Measurements from ENCODE around the gene UBE2E2.

UBE2E2 gene

DNA sequence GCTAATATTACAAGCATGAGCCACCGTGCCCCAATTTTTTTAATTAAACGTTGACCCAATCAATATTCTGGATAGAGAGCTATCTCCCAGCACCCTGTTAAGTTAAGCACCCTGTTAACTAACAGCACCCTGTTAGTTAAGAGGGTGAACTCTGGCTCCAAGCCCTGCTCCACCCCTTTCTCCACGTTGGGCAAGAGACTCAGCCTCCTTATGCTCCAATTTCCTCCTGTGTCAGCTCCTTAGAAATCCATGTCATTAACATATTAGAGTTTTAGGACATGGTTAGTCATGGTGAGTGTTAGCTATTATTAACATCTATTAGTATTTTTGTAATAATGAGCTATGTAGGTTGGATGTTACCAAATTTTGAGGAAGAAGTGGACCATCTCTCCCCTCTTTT is 385.4 kb downstream of the UBE2E2 start:
- no peaks in the 10 kb centered on the region for H3K79me1 ChIP-seq (ENCODE audit: low read depth, low read length)
- no peak overlapping the region for H2BK15ac ChIP-seq (ENCODE audit: low read length)
- H3K4me3 ChIP-seq (ENCODE audit: low read length in 2 of 2), result no peak overlapping the region
- H2AFZ ChIP-seq (ENCODE audit: low read length), result no peak overlapping the region
- H3K23ac ChIP-seq (ENCODE audit: low read depth, low read length, poor library complexity), result no peak overlapping the region
- no peak overlapping the region for H4K8ac ChIP-seq (ENCODE audit: low read depth, low read length)
- no peak overlapping the region for H3K4ac ChIP-seq (ENCODE audit: low read length)
- H3K36me3 ChIP-seq (replicated peaks in 1 of 2; ENCODE audit: control insufficient read depth in 2 of 2, insufficient read depth in 2 of 2, low read length in 2 of 2), result no peaks in the 10 kb centered on the region
- H2BK5ac ChIP-seq (ENCODE audit: low read length), result no peak overlapping the region
- no peak overlapping the region for H2AK5ac ChIP-seq (ENCODE audit: low read depth, low read length)
- WGBS, 2 donors (ENCODE audit: extremely low coverage in 2 of 2, insufficient read length in 2 of 2, insufficient replicate concordance in 1 of 2), result no CpG with 5 or more reads among the region's 3 CpGs
- H4K91ac ChIP-seq (ENCODE audit: low read depth, low read length, poor library complexity), result no peak overlapping the region
- H3K9ac ChIP-seq (ENCODE audit: low read depth, low read length, poor library complexity), result no peak overlapping the region
- H2BK12ac ChIP-seq (ENCODE audit: low read length), result no peak overlapping the region
- no peak overlapping the region for H3K18ac ChIP-seq (ENCODE audit: low read length)
- H3K27me3 ChIP-seq (ENCODE audit: control insufficient read depth in 3 of 3, insufficient read depth in 3 of 3, low read depth in 1 of 3, low read length in 3 of 3), result no peaks in the 10 kb centered on the region
- peaks cover 3 to 6% of the 10 kb centered on the region in 2 donors for H3K4me1 ChIP-seq (ENCODE audit: control insufficient read depth in 2 of 2, insufficient read depth in 1 of 2, low read depth in 1 of 2, low read length in 2 of 2)
- no peak for DNase-seq (ENCODE audit: low spot score)
- no peak overlapping the region for H3K27ac ChIP-seq (replicated peaks; ENCODE audit: low read length)
- H3K9me3 ChIP-seq (replicated peaks in 1 of 2; ENCODE audit: control insufficient read depth in 2 of 2, insufficient read depth in 1 of 2, low read depth in 1 of 2, low read length in 2 of 2), result peaks cover 0 to 2% of the 10 kb centered on the region in 2 donors
- no peak overlapping the region for H3K14ac ChIP-seq (ENCODE audit: low read length)
- H3K4me2 ChIP-seq (ENCODE audit: insufficient read depth, low read length, poor library complexity, severe bottlenecking), result no peak overlapping the region
- H2BK120ac ChIP-seq (ENCODE audit: low read depth, low read length), result no peak overlapping the region

DNA sequence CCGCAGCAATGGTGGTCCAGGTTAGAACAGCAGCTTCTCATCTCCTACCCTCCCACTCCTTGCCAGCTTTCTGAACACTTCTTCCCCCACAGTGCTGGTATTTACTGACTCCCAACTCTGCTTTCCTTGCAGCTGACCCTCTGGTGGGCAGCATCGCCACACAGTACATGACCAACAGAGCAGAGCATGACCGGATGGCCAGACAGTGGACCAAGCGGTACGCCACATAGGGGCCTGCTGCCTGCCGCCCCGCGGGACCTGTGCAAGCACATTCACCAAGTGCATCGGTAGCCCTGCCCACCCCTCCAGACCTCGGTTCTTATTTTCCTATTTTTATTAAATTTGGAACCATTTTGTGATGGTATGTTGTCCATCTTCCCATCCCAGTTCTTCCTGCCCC is 386.5 kb downstream of the UBE2E2 start:
- no peak overlapping the region for H2BK12ac ChIP-seq (ENCODE audit: low read length)
- H3K4me3 ChIP-seq (ENCODE audit: low read length in 2 of 2), result peak overlapping the region in 1 of 2 donors; percentile 7
- H3K27ac ChIP-seq (replicated peaks; ENCODE audit: low read length), result no peak overlapping the region
- H2BK5ac ChIP-seq (ENCODE audit: low read length), result no peak overlapping the region
- peak overlapping the region; percentile 42 for H3K18ac ChIP-seq (ENCODE audit: low read length)
- no peak overlapping the region for H2AFZ ChIP-seq (ENCODE audit: low read length)
- no peak overlapping the region for H2AK5ac ChIP-seq (ENCODE audit: low read depth, low read length)
- no peak for DNase-seq (ENCODE audit: low spot score)
- H3K4me2 ChIP-seq (ENCODE audit: insufficient read depth, low read length, poor library complexity, severe bottlenecking), result no peak overlapping the region
- peak overlapping the region; percentile 39 for H3K23ac ChIP-seq (ENCODE audit: low read depth, low read length, poor library complexity)
- no peak overlapping the region for H3K14ac ChIP-seq (ENCODE audit: low read length)
- H2BK120ac ChIP-seq (ENCODE audit: low read depth, low read length), result no peak overlapping the region
- H4K91ac ChIP-seq (ENCODE audit: low read depth, low read length, poor library complexity), result no peak overlapping the region
- H3K36me3 ChIP-seq (replicated peaks in 1 of 2; ENCODE audit: control insufficient read depth in 2 of 2, insufficient read depth in 2 of 2, low read length in 2 of 2), result no peaks in the 10 kb centered on the region
- H3K4ac ChIP-seq (ENCODE audit: low read length), result no peak overlapping the region
- no peak overlapping the region for H3K9ac ChIP-seq (ENCODE audit: low read depth, low read length, poor library complexity)
- H3K9me3 ChIP-seq (replicated peaks in 1 of 2; ENCODE audit: control insufficient read depth in 2 of 2, insufficient read depth in 1 of 2, low read depth in 1 of 2, low read length in 2 of 2), result no peaks in the 10 kb centered on the region
- no peaks in the 10 kb centered on the region for H3K27me3 ChIP-seq (ENCODE audit: control insufficient read depth in 3 of 3, insufficient read depth in 3 of 3, low read depth in 1 of 3, low read length in 3 of 3)
- no peak overlapping the region for H2BK15ac ChIP-seq (ENCODE audit: low read length)
- peaks cover 5 to 6% of the 10 kb centered on the region in 2 donors for H3K4me1 ChIP-seq (ENCODE audit: control insufficient read depth in 2 of 2, insufficient read depth in 1 of 2, low read depth in 1 of 2, low read length in 2 of 2)
- H4K8ac ChIP-seq (ENCODE audit: low read depth, low read length), result no peak overlapping the region
- no peaks in the 10 kb centered on the region for H3K79me1 ChIP-seq (ENCODE audit: low read depth, low read length)
- no CpG with 5 or more reads among the region's 10 CpGs for WGBS, 2 donors (ENCODE audit: extremely low coverage in 2 of 2, insufficient read length in 2 of 2, insufficient replicate concordance in 1 of 2)

DNA sequence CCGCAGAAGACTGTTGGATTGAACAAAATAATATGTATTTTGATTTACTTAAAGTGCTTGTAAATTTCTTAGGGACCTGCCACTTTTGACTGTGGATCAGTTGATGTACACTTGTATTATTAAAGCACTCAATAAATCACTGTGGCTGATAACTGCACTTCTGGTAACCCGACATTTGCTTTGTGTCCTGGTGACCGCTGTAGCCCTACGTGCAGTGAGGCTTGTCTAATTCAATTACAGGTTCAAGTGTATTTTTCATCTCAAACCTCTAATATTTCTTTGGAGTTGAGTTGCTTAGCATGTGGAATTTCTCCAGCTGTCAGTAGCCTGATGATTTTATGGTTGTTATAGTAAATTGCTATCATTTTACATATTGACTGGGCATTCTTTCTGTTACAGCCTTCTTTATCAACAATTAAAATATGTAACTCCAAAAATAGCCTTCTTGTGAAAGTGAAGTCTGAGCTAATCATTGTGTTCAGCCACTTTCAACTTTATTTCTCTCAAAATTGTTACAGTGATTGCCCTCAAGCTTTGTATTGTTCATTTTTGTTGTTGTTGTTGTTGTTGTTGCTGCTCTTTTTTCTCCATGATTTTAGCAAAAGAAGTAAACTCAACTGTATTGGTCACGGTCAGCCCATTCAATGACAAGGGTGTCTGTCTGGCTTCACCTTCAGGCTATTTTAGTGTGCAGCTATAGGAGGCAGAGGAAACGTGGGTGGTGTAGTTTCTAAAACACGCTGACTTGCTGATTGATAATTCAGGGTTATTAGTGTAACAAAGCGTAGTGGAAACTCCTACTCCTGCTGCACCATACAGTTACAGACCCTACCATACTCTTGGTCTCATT is 387.5 kb downstream of the UBE2E2 start:
- Histone ChIP-seq H3K9ac (ENCODE audit: low read depth, low read length, poor library complexity) (no peak overlapping the region), H2BK5ac (ENCODE audit: low read length) (no peak overlapping the region), H3K4me3 (ENCODE audit: low read length in 2 of 2) (no peak overlapping the region), H3K4ac (ENCODE audit: low read length) (no peak overlapping the region), H3K9me3 (replicated peaks in 1 of 2; ENCODE audit: control insufficient read depth in 2 of 2, insufficient read depth in 1 of 2, low read depth in 1 of 2, low read length in 2 of 2) (no peaks in the 10 kb centered on the region), H3K27me3 (ENCODE audit: control insufficient read depth in 3 of 3, insufficient read depth in 3 of 3, low read depth in 1 of 3, low read length in 3 of 3) (no peaks in the 10 kb centered on the region), H2AFZ (ENCODE audit: low read length) (no peak overlapping the region), H3K4me2 (ENCODE audit: insufficient read depth, low read length, poor library complexity, severe bottlenecking) (no peak overlapping the region), H2AK5ac (ENCODE audit: low read depth, low read length) (no peak overlapping the region), H3K4me1 (ENCODE audit: control insufficient read depth in 2 of 2, insufficient read depth in 1 of 2, low read depth in 1 of 2, low read length in 2 of 2) (peaks cover 8 to 9% of the 10 kb centered on the region in 2 donors), H2BK120ac (ENCODE audit: low read depth, low read length) (no peak overlapping the region), H3K18ac (ENCODE audit: low read length) (no peak overlapping the region), H2BK12ac (ENCODE audit: low read length) (no peak overlapping the region), H3K14ac (ENCODE audit: low read length) (no peak overlapping the region), H4K8ac (ENCODE audit: low read depth, low read length) (no peak overlapping the region), H4K91ac (ENCODE audit: low read depth, low read length, poor library complexity) (no peak overlapping the region), H2BK15ac (ENCODE audit: low read length) (no peak overlapping the region), H3K27ac (replicated peaks; ENCODE audit: low read length) (no peak overlapping the region), H3K79me1 (ENCODE audit: low read depth, low read length) (no peaks in the 10 kb centered on the region), H3K36me3 (replicated peaks in 1 of 2; ENCODE audit: control insufficient read depth in 2 of 2, insufficient read depth in 2 of 2, low read length in 2 of 2) (no peaks in the 10 kb centered on the region), H3K23ac (ENCODE audit: low read depth, low read length, poor library complexity) (no peak overlapping the region)
- no peak for DNase-seq (ENCODE audit: low spot score)
- WGBS, 2 donors (ENCODE audit: extremely low coverage in 2 of 2, insufficient read length in 2 of 2, insufficient replicate concordance in 1 of 2), result no CpG with 5 or more reads among the region's 8 CpGs

DNA sequence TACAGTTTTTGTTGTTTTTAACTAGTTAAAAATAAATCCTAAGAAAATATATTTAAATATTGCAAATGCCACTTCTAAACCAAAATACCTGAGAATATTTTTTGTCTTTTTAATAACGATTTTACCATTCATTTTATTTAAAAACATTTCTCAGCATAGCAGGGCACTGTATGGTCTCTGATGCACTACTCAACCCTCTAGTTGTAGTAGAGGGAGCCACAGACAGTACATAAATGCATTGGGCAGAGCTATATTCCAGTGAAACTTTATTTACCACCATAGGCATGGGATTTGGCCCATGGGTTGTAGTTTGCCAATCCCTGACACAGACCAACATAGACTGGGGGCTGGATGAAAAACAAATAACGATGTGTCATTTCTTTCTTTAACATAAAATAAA is 388.2 kb downstream of the UBE2E2 start:
- no peak overlapping the region for H3K18ac ChIP-seq (ENCODE audit: low read length)
- no CpG with 5 or more reads among the region's 2 CpGs for WGBS, 2 donors (ENCODE audit: extremely low coverage in 2 of 2, insufficient read length in 2 of 2, insufficient replicate concordance in 1 of 2)
- H2BK120ac ChIP-seq (ENCODE audit: low read depth, low read length), result no peak overlapping the region
- H3K23ac ChIP-seq (ENCODE audit: low read depth, low read length, poor library complexity), result no peak overlapping the region
- no peaks in the 10 kb centered on the region for H3K36me3 ChIP-seq (replicated peaks in 1 of 2; ENCODE audit: control insufficient read depth in 2 of 2, insufficient read depth in 2 of 2, low read length in 2 of 2)
- H3K79me1 ChIP-seq (ENCODE audit: low read depth, low read length), result no peaks in the 10 kb centered on the region
- H2BK5ac ChIP-seq (ENCODE audit: low read length), result no peak overlapping the region
- H2AFZ ChIP-seq (ENCODE audit: low read length), result no peak overlapping the region
- H4K91ac ChIP-seq (ENCODE audit: low read depth, low read length, poor library complexity), result no peak overlapping the region
- H2BK12ac ChIP-seq (ENCODE audit: low read length), result no peak overlapping the region
- no peak overlapping the region for H3K27ac ChIP-seq (replicated peaks; ENCODE audit: low read length)
- H4K8ac ChIP-seq (ENCODE audit: low read depth, low read length), result no peak overlapping the region
- peaks cover 8 to 9% of the 10 kb centered on the region in 2 donors for H3K4me1 ChIP-seq (ENCODE audit: control insufficient read depth in 2 of 2, insufficient read depth in 1 of 2, low read depth in 1 of 2, low read length in 2 of 2)
- H3K9ac ChIP-seq (ENCODE audit: low read depth, low read length, poor library complexity), result no peak overlapping the region
- H2AK5ac ChIP-seq (ENCODE audit: low read depth, low read length), result no peak overlapping the region
- DNase-seq (ENCODE audit: low spot score), result no peak
- no peak overlapping the region for H2BK15ac ChIP-seq (ENCODE audit: low read length)
- no peak overlapping the region for H3K4me3 ChIP-seq (ENCODE audit: low read length in 2 of 2)
- H3K9me3 ChIP-seq (replicated peaks in 1 of 2; ENCODE audit: control insufficient read depth in 2 of 2, insufficient read depth in 1 of 2, low read depth in 1 of 2, low read length in 2 of 2), result no peaks in the 10 kb centered on the region
- no peak overlapping the region for H3K14ac ChIP-seq (ENCODE audit: low read length)
- no peaks in the 10 kb centered on the region for H3K27me3 ChIP-seq (ENCODE audit: control insufficient read depth in 3 of 3, insufficient read depth in 3 of 3, low read depth in 1 of 3, low read length in 3 of 3)
- H3K4me2 ChIP-seq (ENCODE audit: insufficient read depth, low read length, poor library complexity, severe bottlenecking), result no peak overlapping the region
- no peak overlapping the region for H3K4ac ChIP-seq (ENCODE audit: low read length)
